ENCODE measurements around the gene SMDT1.
A peak's percentile ranks its signal among the peaks of the same experiment; 100 is the strongest.
"Not testable (repeated sequence)": the region's sequence is repeated elsewhere in the genome, so short reads cannot be mapped to it uniquely, and the experiment has no call there.

SMDT1 gene

DNA sequence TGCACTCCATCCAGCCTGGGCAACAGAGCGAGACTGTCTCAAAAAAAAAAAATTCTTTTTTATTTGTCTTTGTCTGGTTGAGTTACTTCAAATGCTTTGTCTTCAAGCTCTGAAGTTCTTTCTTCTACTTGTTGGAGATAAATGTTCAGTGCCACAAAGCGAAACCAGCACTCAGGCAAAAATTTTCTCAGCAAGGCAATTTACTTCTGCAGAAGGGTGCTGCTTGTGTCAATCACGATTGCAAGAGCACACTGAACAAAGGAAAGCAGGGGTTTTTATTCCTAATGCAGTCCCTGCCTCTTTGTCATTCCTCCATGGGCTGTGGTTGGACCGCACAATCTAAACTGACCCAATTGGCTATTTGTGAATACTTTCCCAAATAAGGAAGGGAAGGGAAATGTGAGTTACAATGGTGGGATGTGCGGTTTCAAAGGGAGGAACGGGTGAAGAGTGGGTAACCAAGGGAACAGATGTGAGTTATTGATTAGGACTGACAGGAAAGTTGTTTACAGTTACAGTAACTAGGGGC is 24.9 kb downstream of the SMDT1 start:
- H3K36me3 ChIP-seq (ENCODE audit: control insufficient read depth in 4 of 4, insufficient read depth in 4 of 4, low read length in 3 of 4), result peaks cover 0 to 10% (median 1%) of the 10 kb centered on the region in 4 experiments
- H3K27me3 ChIP-seq (replicated peaks in 2 of 5; ENCODE audit: control insufficient read depth in 4 of 5, insufficient read depth in 5 of 5, low read length in 4 of 5); DNase-seq; POLR2A ChIA-PET; H3K27ac ChIP-seq (ENCODE audit: insufficient read depth in 1 of 2, low read depth in 1 of 2, low read length in 2 of 2, poor library complexity in 1 of 2, severe bottlenecking in 2 of 2); H3K4me1 ChIP-seq (ENCODE audit: control extremely low read depth in 1 of 4, control insufficient read depth in 4 of 4, insufficient read depth in 4 of 4, low read length in 3 of 4): not testable (repeated sequence)
- WGBS (ENCODE audit: insufficient coverage), result 98% methylated on average over 6 of the region's 6 CpGs
- peaks cover 9 to 57% (median 26%) of the 10 kb centered on the region in 5 experiments for H3K9me3 ChIP-seq (ENCODE audit: control extremely low read depth in 1 of 5, control insufficient read depth in 4 of 5, insufficient read depth in 2 of 5, low read depth in 1 of 5, low read length in 4 of 5)
- H3K4me3 ChIP-seq (ENCODE audit: control insufficient read depth in 1 of 7, extremely low read depth in 1 of 7, insufficient read depth in 4 of 7, low read depth in 2 of 7, low read length in 6 of 7), result peak overlapping the region in 1 of 7 experiments; percentile 33
- CTCF ChIA-PET, result interaction anchor here (0.7 to 1.9 kb wide), 4 partner anchors 13 to 136 kb away, joined by 3 to 4 read pairs (median 3); partner anchors contain the start of gene CYP2D6

DNA sequence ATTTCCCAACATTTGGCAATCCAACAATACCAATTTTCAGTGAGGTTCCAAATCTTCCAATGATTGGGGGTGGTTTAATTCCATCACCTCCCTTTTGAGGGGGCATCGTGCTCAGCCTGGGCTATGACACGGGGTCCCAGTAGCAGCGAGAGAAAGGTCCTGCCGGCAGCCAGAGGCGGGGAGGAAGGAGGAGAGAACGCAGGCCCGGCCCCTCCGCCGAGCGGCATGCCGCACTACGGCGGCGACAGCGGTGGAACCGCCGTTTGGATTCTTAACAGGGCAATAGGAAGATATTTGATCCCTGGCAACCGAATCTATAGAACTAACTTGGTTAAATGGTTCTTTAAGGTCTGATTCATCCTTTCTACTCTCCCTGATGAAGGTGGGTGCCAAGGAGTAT is 29.3 kb downstream of the SMDT1 start:
- peaks cover 0 to 29% (median 13%) of the 10 kb centered on the region in 5 experiments for H3K9me3 ChIP-seq (ENCODE audit: control extremely low read depth in 1 of 5, control insufficient read depth in 4 of 5, insufficient read depth in 2 of 5, low read depth in 1 of 5, low read length in 4 of 5)
- no peaks in the 10 kb centered on the region for H3K4me1 ChIP-seq (ENCODE audit: control extremely low read depth in 1 of 4, control insufficient read depth in 4 of 4, insufficient read depth in 4 of 4, low read length in 3 of 4)
- WGBS (ENCODE audit: insufficient coverage), result 96% methylated on average over 5 of the region's 18 CpGs
- H3K27me3 ChIP-seq (replicated peaks in 2 of 5; ENCODE audit: control insufficient read depth in 4 of 5, insufficient read depth in 5 of 5, low read length in 4 of 5), result no peaks in the 10 kb centered on the region
- H3K36me3 ChIP-seq (ENCODE audit: control insufficient read depth in 4 of 4, insufficient read depth in 4 of 4, low read length in 3 of 4), result peaks cover 0 to 8% (median 1%) of the 10 kb centered on the region in 4 experiments
- H3K27ac ChIP-seq (ENCODE audit: insufficient read depth in 1 of 2, low read depth in 1 of 2, low read length in 2 of 2, poor library complexity in 1 of 2, severe bottlenecking in 2 of 2), result no peak overlapping the region
- ChIA-PET CTCF (interaction anchor here (1.6 to 5.0 kb wide), 2 partner anchors 18 to 28 kb away, joined by 3 to 18 read pairs; partner anchors contain the start of gene NDUFA6), POLR2A (no interaction called here)
- DNase-seq, result no peak
- H3K4me3 ChIP-seq (ENCODE audit: control insufficient read depth in 1 of 7, extremely low read depth in 1 of 7, insufficient read depth in 4 of 7, low read depth in 2 of 7, low read length in 6 of 7), result no peak overlapping the region

DNA sequence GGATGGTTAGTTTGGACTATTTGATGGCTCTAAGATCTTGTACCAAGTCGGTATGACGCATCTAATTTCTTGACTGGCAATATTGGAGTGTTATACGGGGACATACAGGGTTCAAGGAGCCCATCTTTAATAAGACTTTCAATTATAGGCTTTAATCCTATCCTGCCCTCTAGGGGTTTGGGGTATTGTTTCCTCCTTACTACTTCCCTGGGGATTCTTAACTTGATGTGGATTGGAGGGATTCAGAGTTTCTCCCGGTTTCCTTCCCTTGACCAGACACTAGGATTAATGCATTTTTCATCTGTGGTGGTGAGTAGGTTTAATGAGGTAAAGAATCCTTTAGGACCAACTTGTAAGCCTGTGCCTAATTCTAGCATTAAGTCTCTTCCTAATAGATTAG is 32.3 kb downstream of the SMDT1 start:
- no peak for DNase-seq
- Histone ChIP-seq H3K4me3 (ENCODE audit: control insufficient read depth in 1 of 7, extremely low read depth in 1 of 7, insufficient read depth in 4 of 7, low read depth in 2 of 7, low read length in 6 of 7) (no peak overlapping the region), H3K27ac (ENCODE audit: insufficient read depth in 1 of 2, low read depth in 1 of 2, low read length in 2 of 2, poor library complexity in 1 of 2, severe bottlenecking in 2 of 2) (no peak overlapping the region), H3K4me1 (ENCODE audit: control extremely low read depth in 1 of 4, control insufficient read depth in 4 of 4, insufficient read depth in 4 of 4, low read length in 3 of 4) (no peaks in the 10 kb centered on the region), H3K9me3 (ENCODE audit: control extremely low read depth in 1 of 5, control insufficient read depth in 4 of 5, insufficient read depth in 2 of 5, low read depth in 1 of 5, low read length in 4 of 5) (peaks cover 0 to 30% (median 11%) of the 10 kb centered on the region in 5 experiments), H3K27me3 (replicated peaks in 2 of 5; ENCODE audit: control insufficient read depth in 4 of 5, insufficient read depth in 5 of 5, low read length in 4 of 5) (no peaks in the 10 kb centered on the region), H3K36me3 (ENCODE audit: control insufficient read depth in 4 of 4, insufficient read depth in 4 of 4, low read length in 3 of 4) (peaks cover 0 to 6% (median 0%) of the 10 kb centered on the region in 4 experiments)
- WGBS (ENCODE audit: insufficient coverage), result 100% methylated on average over 2 of the region's 4 CpGs
- CTCF ChIA-PET, result interaction anchor here (1.1 to 5.0 kb wide), 8 partner anchors 19 to 147 kb away, joined by 3 to 18 read pairs (median 7); partner anchors contain the start of gene NDUFA6
- POLR2A ChIA-PET, result no interaction called here

DNA sequence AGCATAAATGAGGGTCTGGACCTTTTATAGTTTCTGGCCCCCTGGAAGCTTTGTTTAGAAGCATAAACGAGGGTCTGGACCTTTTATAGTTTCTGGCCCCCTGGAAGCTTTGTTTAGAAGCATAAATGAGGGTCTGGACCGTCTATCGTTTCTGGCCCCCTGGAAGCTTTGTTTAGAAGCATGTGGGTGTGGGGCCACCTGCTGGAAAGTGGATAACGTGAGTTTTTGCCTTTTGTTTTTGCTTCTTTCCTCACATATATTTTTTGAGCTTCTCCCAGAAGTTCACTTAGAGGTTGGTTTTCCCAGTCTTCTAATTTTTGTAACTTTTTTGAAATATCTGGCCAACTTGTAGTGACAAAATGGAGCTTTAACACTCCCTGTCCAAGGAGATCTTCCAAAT is 33.3 kb downstream of the SMDT1 start:
- H3K4me1 ChIP-seq (ENCODE audit: control extremely low read depth in 1 of 4, control insufficient read depth in 4 of 4, insufficient read depth in 4 of 4, low read length in 3 of 4); H3K4me3 ChIP-seq (ENCODE audit: control insufficient read depth in 1 of 7, extremely low read depth in 1 of 7, insufficient read depth in 4 of 7, low read depth in 2 of 7, low read length in 6 of 7); H3K27ac ChIP-seq (ENCODE audit: insufficient read depth in 1 of 2, low read depth in 1 of 2, low read length in 2 of 2, poor library complexity in 1 of 2, severe bottlenecking in 2 of 2); H3K27me3 ChIP-seq (replicated peaks in 2 of 5; ENCODE audit: control insufficient read depth in 4 of 5, insufficient read depth in 5 of 5, low read length in 4 of 5); H3K36me3 ChIP-seq (ENCODE audit: control insufficient read depth in 4 of 4, insufficient read depth in 4 of 4, low read length in 3 of 4): not testable (repeated sequence)
- ChIA-PET CTCF (interaction anchor here (0.7 to 1.9 kb wide), 9 partner anchors 11 to 148 kb away, joined by 3 to 13 read pairs (median 6); partner anchors contain the start of gene NDUFA6), POLR2A (interaction anchor here (0.6 kb wide), 1 partner anchor 40 kb away, joined by 3 read pairs; no protein-coding TSS in a partner anchor)
- DNase-seq, result peak; percentile 39 to 52 (median 46)
- H3K9me3 ChIP-seq (ENCODE audit: control extremely low read depth in 1 of 5, control insufficient read depth in 4 of 5, insufficient read depth in 2 of 5, low read depth in 1 of 5, low read length in 4 of 5), result peaks cover 0 to 27% (median 11%) of the 10 kb centered on the region in 5 experiments
- WGBS (ENCODE audit: insufficient coverage), result no CpG with 5 or more reads among the region's 4 CpGs

DNA sequence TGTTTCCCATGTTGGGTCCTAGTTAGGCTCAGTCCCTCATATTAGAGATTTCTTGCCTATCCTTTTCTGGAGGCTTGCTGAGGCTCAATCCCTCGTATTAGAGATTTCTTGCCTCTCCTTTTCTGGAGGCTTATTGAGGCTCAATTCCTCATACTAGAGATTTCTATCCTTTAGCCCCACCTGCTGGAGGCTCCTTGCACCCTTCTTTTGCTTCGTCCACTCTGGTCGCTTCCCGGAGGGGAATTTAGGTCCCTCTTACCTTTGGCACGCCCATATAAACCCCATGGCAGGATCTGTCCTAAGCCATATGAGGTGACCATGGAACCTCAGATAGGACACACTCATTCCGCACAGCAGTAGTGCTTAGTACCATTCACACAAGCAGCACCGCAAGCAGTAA is 35.2 kb downstream of the SMDT1 start:
- 98% methylated on average over 7 of the region's 7 CpGs for WGBS (ENCODE audit: insufficient coverage)
- ChIA-PET POLR2A (no interaction called here), CTCF (no interaction called here)
- no peak overlapping the region for H3K27ac ChIP-seq (ENCODE audit: insufficient read depth in 1 of 2, low read depth in 1 of 2, low read length in 2 of 2, poor library complexity in 1 of 2, severe bottlenecking in 2 of 2)
- H3K9me3 ChIP-seq (ENCODE audit: control extremely low read depth in 1 of 5, control insufficient read depth in 4 of 5, insufficient read depth in 2 of 5, low read depth in 1 of 5, low read length in 4 of 5), result peaks cover 0 to 27% (median 11%) of the 10 kb centered on the region in 5 experiments
- H3K4me1 ChIP-seq (ENCODE audit: control extremely low read depth in 1 of 4, control insufficient read depth in 4 of 4, insufficient read depth in 4 of 4, low read length in 3 of 4), result peaks cover 0 to 1% (median under 1%) of the 10 kb centered on the region in 4 experiments
- no peak overlapping the region for H3K4me3 ChIP-seq (ENCODE audit: control insufficient read depth in 1 of 7, extremely low read depth in 1 of 7, insufficient read depth in 4 of 7, low read depth in 2 of 7, low read length in 6 of 7)
- DNase-seq, result no peak
- peaks cover 0 to 3% (median 0%) of the 10 kb centered on the region in 4 experiments for H3K36me3 ChIP-seq (ENCODE audit: control insufficient read depth in 4 of 4, insufficient read depth in 4 of 4, low read length in 3 of 4)
- no peaks in the 10 kb centered on the region for H3K27me3 ChIP-seq (replicated peaks in 2 of 5; ENCODE audit: control insufficient read depth in 4 of 5, insufficient read depth in 5 of 5, low read length in 4 of 5)

DNA sequence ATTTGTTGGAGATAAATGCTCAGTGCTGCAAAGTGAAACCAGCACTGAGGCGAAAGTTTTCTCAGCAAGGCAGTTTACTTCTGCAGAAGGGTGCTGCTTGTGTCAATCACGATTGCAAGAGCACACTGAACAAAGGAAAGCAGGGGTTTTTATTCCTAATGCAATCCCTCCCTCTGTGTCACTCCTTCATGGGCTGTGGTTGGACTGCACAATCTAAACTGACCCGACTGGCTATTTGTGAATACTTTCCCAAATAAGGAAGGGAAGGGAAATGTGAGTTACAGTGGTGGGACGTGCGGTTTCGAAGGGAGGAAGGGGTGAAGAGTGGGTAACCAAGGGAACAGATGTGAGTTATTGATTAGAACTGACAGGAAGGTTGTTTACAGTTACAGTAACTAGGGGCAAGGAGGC is 35.9 kb downstream of the SMDT1 start:
- 86% methylated on average over 5 of the region's 6 CpGs for WGBS (ENCODE audit: insufficient coverage)
- H3K4me1 ChIP-seq (ENCODE audit: control extremely low read depth in 1 of 4, control insufficient read depth in 4 of 4, insufficient read depth in 4 of 4, low read length in 3 of 4); H3K27me3 ChIP-seq (replicated peaks in 2 of 5; ENCODE audit: control insufficient read depth in 4 of 5, insufficient read depth in 5 of 5, low read length in 4 of 5); H3K27ac ChIP-seq (ENCODE audit: insufficient read depth in 1 of 2, low read depth in 1 of 2, low read length in 2 of 2, poor library complexity in 1 of 2, severe bottlenecking in 2 of 2); POLR2A ChIA-PET; H3K36me3 ChIP-seq (ENCODE audit: control insufficient read depth in 4 of 4, insufficient read depth in 4 of 4, low read length in 3 of 4); H3K4me3 ChIP-seq (ENCODE audit: control insufficient read depth in 1 of 7, extremely low read depth in 1 of 7, insufficient read depth in 4 of 7, low read depth in 2 of 7, low read length in 6 of 7): not testable (repeated sequence)
- H3K9me3 ChIP-seq (ENCODE audit: control extremely low read depth in 1 of 5, control insufficient read depth in 4 of 5, insufficient read depth in 2 of 5, low read depth in 1 of 5, low read length in 4 of 5), result peaks cover 0 to 27% (median 11%) of the 10 kb centered on the region in 5 experiments
- peak in 2 of 3 donors; percentile 31 to 52 for DNase-seq
- CTCF ChIA-PET, result interaction anchor here (1.1 kb wide), 1 partner anchor 12 kb away, joined by 3 read pairs; no protein-coding TSS in a partner anchor

DNA sequence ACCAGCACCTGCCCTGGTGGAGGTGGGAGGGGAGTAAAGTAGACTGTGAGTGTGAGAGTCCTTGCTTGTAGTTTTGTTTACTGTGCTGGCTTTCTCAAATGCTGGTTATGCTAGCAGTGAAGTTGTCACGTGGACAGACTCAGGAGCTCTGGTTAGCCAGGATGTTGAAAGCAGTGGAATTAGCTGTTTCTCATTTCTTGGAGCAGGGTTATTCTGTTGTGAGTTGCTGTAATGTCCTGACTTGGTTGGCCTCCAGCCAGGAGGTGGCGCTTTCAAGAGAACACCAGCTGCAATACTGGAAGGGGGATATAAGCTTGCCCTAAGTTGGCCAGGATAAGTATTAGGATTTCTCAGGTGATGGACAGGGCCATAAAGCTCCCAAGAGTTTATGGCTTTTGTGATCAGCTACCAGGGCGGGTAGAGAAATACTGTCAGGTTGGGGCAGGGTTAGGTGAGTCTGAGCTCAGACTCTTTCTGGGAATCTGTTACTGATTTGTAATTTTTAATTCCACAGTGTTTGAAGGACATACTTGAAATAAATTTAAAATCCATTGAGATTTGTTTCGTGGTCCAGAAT is 37.4 kb downstream of the SMDT1 start:
- H3K4me3 ChIP-seq (ENCODE audit: control insufficient read depth in 1 of 7, extremely low read depth in 1 of 7, insufficient read depth in 4 of 7, low read depth in 2 of 7, low read length in 6 of 7), result no peak overlapping the region
- no peak overlapping the region for H3K27ac ChIP-seq (ENCODE audit: insufficient read depth in 1 of 2, low read depth in 1 of 2, low read length in 2 of 2, poor library complexity in 1 of 2, severe bottlenecking in 2 of 2)
- POLR2A ChIA-PET, result no interaction called here
- H3K27me3 ChIP-seq (replicated peaks in 2 of 5; ENCODE audit: control insufficient read depth in 4 of 5, insufficient read depth in 5 of 5, low read length in 4 of 5), result no peaks in the 10 kb centered on the region
- WGBS (ENCODE audit: insufficient coverage), result 100% methylated on average over 2 of the region's 4 CpGs
- H3K36me3 ChIP-seq (ENCODE audit: control insufficient read depth in 4 of 4, insufficient read depth in 4 of 4, low read length in 3 of 4), result peaks cover 0 to 3% (median 0%) of the 10 kb centered on the region in 4 experiments
- peaks cover 0 to 27% (median 11%) of the 10 kb centered on the region in 5 experiments for H3K9me3 ChIP-seq (ENCODE audit: control extremely low read depth in 1 of 5, control insufficient read depth in 4 of 5, insufficient read depth in 2 of 5, low read depth in 1 of 5, low read length in 4 of 5)
- DNase-seq, result no peak
- CTCF ChIA-PET, result interaction anchor here (0.7 to 1.4 kb wide), 6 partner anchors 10 to 141 kb away, joined by 3 to 4 read pairs (median 3); no protein-coding TSS in a partner anchor
- peaks cover 0 to 21% (median 17%) of the 10 kb centered on the region in 4 experiments for H3K4me1 ChIP-seq (ENCODE audit: control extremely low read depth in 1 of 4, control insufficient read depth in 4 of 4, insufficient read depth in 4 of 4, low read length in 3 of 4)

Data from common myeloid progenitor, CD34-positive (primary cell).